Muscle of arm (tissue), 14 donors: ENCODE results near the gene UQCRC2. TPM values are rescaled to one million over a fixed set of nuclear protein-coding genes. Genes with fewer than 3 reads are reported as not detected.
A peak's percentile ranks its signal among the peaks of the same experiment; 100 is the strongest.
"Not testable (repeated sequence)": the region's sequence is repeated elsewhere in the genome, so short reads cannot be mapped to it uniquely, and the experiment has no call there.

Source experiments
- DNase-seq: peaks from one replicate; pipeline ENCODE4 v3.0.0-alpha.2; 2013
- long read RNA-seq, 11 donors: transcript quantifications; one replicate each; lab custom pipeline, GENCODE V29; 2026
- polyA plus RNA-seq, 12 donors: library from polyadenylated mRNA; unstranded; fragments of 120-200 nt; gene quantifications; one replicate each; pipeline ENCODE4 v1.2.1, GENCODE V29; 2013; ENCODE audit not compliant: insufficient read length in 12 of 12

UQCRC2 gene
- 100 to 1,000 TPM in 11 of 12 donors, not detected in 1; 185 to 362 (median 285) TPM for polyA plus RNA-seq
- long read RNA-seq, donor 1, transcript UQCRC2-203 (2 exons, 699 nt), result minor isoform, 17 of 118 reads
- long read RNA-seq, donor 1, transcript UQCRC2-201 (14 exons, 2,615 nt), result major isoform, 56 of 118 reads
- long read RNA-seq, donor 1, partial matches to known transcripts, result 44 of 118 reads
- long read RNA-seq, donor 1, other reads (novel, unspliced or antisense), result 0 of 118 reads
- long read RNA-seq, donor 2, transcript UQCRC2-203 (2 exons, 699 nt), result minor isoform, 15 of 152 reads
- long read RNA-seq, donor 2, transcript UQCRC2-201 (14 exons, 2,615 nt), result major isoform, 105 of 152 reads
- long read RNA-seq, donor 2, partial matches to known transcripts, result 30 of 152 reads
- long read RNA-seq, donor 2, other reads (novel, unspliced or antisense), result 0 of 152 reads
- long read RNA-seq, donor 3, transcript UQCRC2-201 (14 exons, 2,615 nt), result major isoform, 45 of 67 reads
- long read RNA-seq, donor 3, transcript UQCRC2-203 (2 exons, 699 nt), result minor isoform, 12 of 67 reads
- long read RNA-seq, donor 3, partial matches to known transcripts, result 8 of 67 reads
- long read RNA-seq, donor 3, other reads (novel, unspliced or antisense), result 0 of 67 reads
- long read RNA-seq, donor 4, transcript UQCRC2-201 (14 exons, 2,615 nt), result major isoform, 35 of 57 reads
- long read RNA-seq, donor 4, transcript UQCRC2-203 (2 exons, 699 nt), result minor isoform, 13 of 57 reads
- long read RNA-seq, donor 4, partial matches to known transcripts, result 9 of 57 reads
- long read RNA-seq, donor 4, other reads (novel, unspliced or antisense), result 0 of 57 reads
- long read RNA-seq, donor 5, transcript UQCRC2-201 (14 exons, 2,615 nt), result major isoform, 131 of 180 reads
- long read RNA-seq, donor 5, transcript UQCRC2-203 (2 exons, 699 nt), result minor isoform, 14 of 180 reads
- long read RNA-seq, donor 5, partial matches to known transcripts, result 32 of 180 reads
- long read RNA-seq, donor 5, other reads (novel, unspliced or antisense), result 0 of 180 reads
- long read RNA-seq, donor 6, transcript UQCRC2-201 (14 exons, 2,615 nt), result major isoform, 57 of 90 reads
- long read RNA-seq, donor 6, transcript UQCRC2-203 (2 exons, 699 nt), result minor isoform, 19 of 90 reads
- long read RNA-seq, donor 6, partial matches to known transcripts, result 13 of 90 reads
- long read RNA-seq, donor 6, other reads (novel, unspliced or antisense), result 0 of 90 reads
- long read RNA-seq, donor 7, transcript UQCRC2-201 (14 exons, 2,615 nt), result major isoform, 44 of 78 reads
- long read RNA-seq, donor 7, transcript UQCRC2-203 (2 exons, 699 nt), result minor isoform, 11 of 78 reads
- long read RNA-seq, donor 7, partial matches to known transcripts, result 22 of 78 reads
- long read RNA-seq, donor 7, other reads (novel, unspliced or antisense), result 0 of 78 reads
- long read RNA-seq, donor 8, transcript UQCRC2-203 (2 exons, 699 nt), result minor isoform, 16 of 185 reads
- long read RNA-seq, donor 8, transcript UQCRC2-201 (14 exons, 2,615 nt), result major isoform, 125 of 185 reads
- long read RNA-seq, donor 8, partial matches to known transcripts, result 38 of 185 reads
- long read RNA-seq, donor 8, other reads (novel, unspliced or antisense), result 5 of 185 reads
- long read RNA-seq, donor 9, transcript UQCRC2-201 (14 exons, 2,615 nt), result major isoform, 45 of 71 reads
- long read RNA-seq, donor 9, partial matches to known transcripts, result 20 of 71 reads
- long read RNA-seq, donor 9, other reads (novel, unspliced or antisense), result 0 of 71 reads
- long read RNA-seq, donor 10, transcript UQCRC2-201 (14 exons, 2,615 nt), result major isoform, 75 of 109 reads
- long read RNA-seq, donor 10, transcript UQCRC2-203 (2 exons, 699 nt), result minor isoform, 9 of 109 reads
- long read RNA-seq, donor 10, partial matches to known transcripts, result 25 of 109 reads
- long read RNA-seq, donor 10, other reads (novel, unspliced or antisense), result 0 of 109 reads
- long read RNA-seq, donor 11, transcript UQCRC2-201 (14 exons, 2,615 nt), result major isoform, 79 of 119 reads
- long read RNA-seq, donor 11, transcript UQCRC2-203 (2 exons, 699 nt), result minor isoform, 9 of 119 reads
- long read RNA-seq, donor 11, partial matches to known transcripts, result 29 of 119 reads
- long read RNA-seq, donor 11, other reads (novel, unspliced or antisense), result 0 of 119 reads

- DNase-seq, result peak; percentile 94
Observed at GRCh38 chr16:21952793-21953540, at the start of gene UQCRC2. TSS of gene UQCRC2 (plus strand) at chr16:21953361. CDS start at chr16:21953424, 63 bp downstream.

GRCh38 chr16:21932650-21933049 lies 20.5 kb upstream of the UQCRC2 start:
- DNase-seq, result not testable (repeated sequence)

GRCh38 chr16:21933316-21933715 lies 19.8 kb upstream of the UQCRC2 start:
- not testable (repeated sequence) for DNase-seq

GRCh38 chr16:21933790-21934189 lies 19.4 kb upstream of the UQCRC2 start:
- not testable (repeated sequence) for DNase-seq

- DNase-seq, result not testable (repeated sequence)
Observed at GRCh38 chr16:21936216-21936615, 16.9 kb upstream of the UQCRC2 start.

- DNase-seq, result no peak
Observed at GRCh38 chr16:21937336-21937829, 15.8 kb upstream of the UQCRC2 start.

- no peak for DNase-seq
Observed at GRCh38 chr16:21940570-21940969, 12.6 kb upstream of the UQCRC2 start.

- DNase-seq, result no peak
Observed at GRCh38 chr16:21943571-21943970, 9.6 kb upstream of the UQCRC2 start.

GRCh38 chr16:21946889-21947635 lies 6.1 kb upstream of the UQCRC2 start:
- DNase-seq, result no peak

- no peak for DNase-seq
Observed at GRCh38 chr16:21949713-21950260, 3.4 kb upstream of the UQCRC2 start.

GRCh38 chr16:21950782-21951521 lies 2.2 kb upstream of the UQCRC2 start:
- peak; percentile 19 for DNase-seq

- DNase-seq, result peak; percentile 81
Observed at GRCh38 chr16:21952040-21952792, 945 bp upstream of the UQCRC2 start.

GRCh38 chr16:21953541-21953902 lies 361 bp downstream of the UQCRC2 start:
- DNase-seq, result no peak

- no peak for DNase-seq
Observed at GRCh38 chr16:21957714-21958346, 4.7 kb downstream of the UQCRC2 start.

GRCh38 chr16:21959050-21959449 lies 5.9 kb downstream of the UQCRC2 start:
- no peak for DNase-seq

GRCh38 chr16:21962475-21962874 lies 9.3 kb downstream of the UQCRC2 start:
- no peak for DNase-seq
